ENCODE results near the gene ZBTB12. TPM values are rescaled to one million over a fixed set of nuclear protein-coding genes. Genes with fewer than 3 reads are reported as not detected.

ZBTB12 gene
- total and polyA plus RNA-seq, 2 of the 13 experiments (the other 11 are each of a cell fraction or from before 2014, with no cell fraction given), result 4.8 to 6.0 TPM

DNA sequence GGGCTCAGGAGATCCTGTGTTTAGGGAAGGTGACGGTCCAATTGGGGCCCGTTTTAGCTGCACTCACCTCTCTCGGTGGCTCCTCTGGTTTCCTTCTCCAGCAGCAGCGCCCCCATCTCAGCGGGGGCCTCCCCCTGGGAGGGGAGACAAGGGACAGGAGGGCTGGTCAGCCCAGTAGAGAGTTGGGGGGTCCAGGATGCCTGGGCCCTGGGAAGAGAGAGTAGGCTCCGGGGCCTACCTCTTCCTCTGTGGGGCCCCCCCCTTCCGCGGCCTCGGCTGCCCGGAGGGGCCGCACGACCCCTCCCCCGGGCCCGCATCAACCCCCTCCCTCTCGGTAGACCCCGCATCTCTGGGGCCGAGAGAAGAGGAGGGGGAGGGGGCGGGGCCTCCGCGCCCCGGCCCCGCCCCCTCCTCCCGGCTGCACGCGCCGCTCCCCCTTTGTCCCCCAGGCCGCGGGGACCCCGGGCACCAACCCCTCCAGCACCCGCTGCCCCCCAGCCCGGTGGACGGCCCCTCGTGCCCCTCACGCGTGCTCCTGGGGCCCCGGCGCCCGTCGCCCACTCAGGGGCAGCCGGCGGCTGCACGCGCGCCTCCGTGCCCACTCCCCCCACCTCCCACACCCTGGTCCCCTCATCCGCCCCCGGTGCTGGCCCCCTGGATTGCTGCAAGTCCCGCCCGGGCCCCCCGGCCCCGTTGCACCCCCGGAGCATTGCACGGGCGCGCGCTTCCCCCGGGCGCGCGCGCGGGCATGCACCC lies 4.9 kb downstream of the ZBTB12 start (continued):
- TF ChIP-seq ZNF816 (CRISPR knock-in tag; IDR thresholded peaks at IDR 0.05; ENCODE audit: borderline replicate concordance) (no peak), ZMYM3 (CRISPR knock-in tag; IDR thresholded peaks at IDR 0.05) (no peak), FOXM1 (CRISPR knock-in tag; IDR thresholded peaks at IDR 0.05) (no peak), HES4 (CRISPR knock-in tag; IDR thresholded peaks at IDR 0.05; ENCODE audit: borderline replicate concordance) (no peak), ZFY (CRISPR knock-in tag; IDR thresholded peaks at IDR 0.05) (peak; percentile 34; the same call in 1 of the 2 replicates), RFXANK (CRISPR knock-in tag; IDR thresholded peaks at IDR 0.05) (no peak), ZFP62 (CRISPR knock-in tag; IDR thresholded peaks at IDR 0.05) (no peak), ATF7-NPFF (CRISPR knock-in tag; IDR thresholded peaks at IDR 0.05; ENCODE audit: low read depth) (0 out of 2 replicates have a peak, but pooled peaks have one; percentile 62), RORA (CRISPR knock-in tag; IDR thresholded peaks at IDR 0.05) (no peak), ZNF703 (CRISPR knock-in tag; IDR thresholded peaks at IDR 0.05; ENCODE audit: borderline replicate concordance) (no peak), ARNTL (CRISPR knock-in tag; IDR thresholded peaks at IDR 0.05) (no peak), ZNF230 (CRISPR knock-in tag; IDR thresholded peaks at IDR 0.05) (no peak), EP300 (IDR thresholded peaks at IDR 0.05; ENCODE audit: low read depth in 2 of 2, low read length in 2 of 2) (no peak), EP300 (CRISPR knock-in tag; IDR thresholded peaks at IDR 0.05; ENCODE audit: borderline replicate concordance) (no peak), HNRNPL (IDR thresholded peaks at IDR 0.05; ENCODE audit: low read depth, low read length) (no peak), PHF8 (CRISPR knock-in tag; IDR thresholded peaks at IDR 0.05) (no peak; the same call in 1 of the 2 replicates), ZNF749 (CRISPR knock-in tag; IDR thresholded peaks at IDR 0.05; ENCODE audit: borderline replicate concordance) (no peak)
- TF ChIP-seq, protein P1, sequence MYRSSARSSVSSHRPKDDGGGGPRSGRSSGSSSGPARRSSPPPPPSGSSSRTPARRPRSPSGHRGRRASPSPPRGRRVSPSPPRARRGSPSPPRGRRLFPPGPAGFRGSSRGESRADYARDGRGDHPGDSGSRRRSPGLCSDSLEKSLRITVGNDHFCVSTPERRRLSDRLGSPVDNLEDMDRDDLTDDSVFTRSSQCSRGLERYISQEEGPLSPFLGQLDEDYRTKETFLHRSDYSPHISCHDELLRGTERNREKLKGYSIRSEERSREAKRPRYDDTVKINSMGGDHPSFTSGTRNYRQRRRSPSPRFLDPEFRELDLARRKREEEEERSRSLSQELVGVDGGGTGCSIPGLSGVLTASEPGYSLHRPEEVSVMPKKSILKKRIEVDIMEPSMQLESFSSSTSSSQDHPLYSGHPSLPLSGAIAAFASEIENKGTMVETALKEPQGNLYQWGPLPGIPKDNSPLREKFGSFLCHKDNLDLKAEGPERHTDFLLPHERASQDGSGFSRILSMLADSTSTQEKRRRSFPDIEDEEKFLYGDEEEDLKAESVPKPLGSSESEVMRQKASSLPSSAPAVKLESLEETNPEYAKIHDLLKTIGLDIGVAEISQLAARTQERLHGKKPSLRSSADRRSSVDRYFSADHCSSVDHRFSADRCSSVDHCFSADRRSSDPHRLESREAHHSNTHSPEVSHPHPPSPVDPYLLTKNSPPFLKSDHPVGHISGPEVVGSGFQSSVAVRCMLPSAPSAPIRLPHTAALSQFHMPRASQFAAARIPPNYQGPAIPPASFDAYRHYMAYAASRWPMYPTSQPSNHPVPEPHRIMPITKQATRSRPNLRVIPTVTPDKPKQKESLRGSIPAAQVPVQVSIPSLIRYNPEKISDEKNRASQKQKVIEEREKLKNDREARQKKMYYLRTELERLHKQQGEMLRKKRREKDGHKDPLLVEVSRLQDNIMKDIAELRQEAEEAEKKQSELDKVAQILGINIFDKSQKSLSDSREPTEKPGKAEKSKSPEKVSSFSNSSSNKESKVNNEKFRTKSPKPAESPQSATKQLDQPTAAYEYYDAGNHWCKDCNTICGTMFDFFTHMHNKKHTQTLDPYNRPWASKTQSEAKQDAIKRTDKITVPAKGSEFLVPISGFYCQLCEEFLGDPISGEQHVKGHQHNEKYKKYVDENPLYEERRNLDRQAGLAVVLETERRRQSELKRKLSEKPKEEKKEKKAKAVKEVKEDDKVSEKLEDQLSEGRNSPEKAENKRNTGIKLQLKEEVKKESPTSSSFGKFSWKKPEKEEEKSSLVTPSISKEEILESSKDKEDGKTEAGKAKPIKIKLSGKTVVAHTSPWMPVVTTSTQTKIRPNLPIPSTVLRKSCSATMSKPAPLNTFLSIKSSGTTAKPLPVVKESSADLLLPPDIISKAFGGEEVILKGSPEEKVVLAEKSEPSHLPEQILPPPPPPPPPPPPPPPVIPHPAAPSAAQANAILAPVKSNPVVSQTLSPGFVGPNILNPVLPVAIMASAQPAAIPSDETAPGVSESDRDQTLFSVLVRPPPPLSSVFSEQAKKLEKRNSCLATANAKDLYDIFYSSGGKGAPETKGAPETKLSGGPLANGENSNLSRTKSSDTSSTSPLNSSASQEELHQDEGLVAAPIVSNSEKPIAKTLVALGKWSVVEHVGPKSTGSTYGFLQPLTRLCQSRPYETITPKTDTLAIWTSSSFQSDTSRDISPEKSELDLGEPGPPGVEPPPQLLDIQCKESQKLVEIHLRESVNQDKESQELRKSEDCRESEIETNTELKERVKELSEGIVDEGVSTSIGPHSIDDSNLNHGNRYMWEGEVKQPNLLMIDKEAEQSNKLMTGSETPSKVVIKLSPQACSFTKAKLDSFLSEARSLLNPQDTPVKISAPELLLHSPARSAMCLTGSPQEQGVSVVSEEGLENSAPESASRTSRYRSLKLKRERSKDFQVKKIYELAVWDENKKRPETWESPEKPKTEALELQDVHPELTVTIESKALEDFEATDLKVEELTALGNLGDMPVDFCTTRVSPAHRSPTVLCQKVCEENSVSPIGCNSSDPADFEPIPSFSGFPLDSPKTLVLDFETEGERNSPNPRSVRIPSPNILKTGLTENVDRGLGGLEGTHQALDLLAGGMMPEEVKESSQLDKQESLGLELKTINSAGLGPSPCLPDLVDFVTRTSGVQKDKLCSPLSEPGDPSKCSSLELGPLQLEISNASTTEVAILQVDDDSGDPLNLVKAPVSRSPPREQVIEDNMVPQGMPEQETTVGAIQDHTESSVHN (CRISPR knock-in tag; IDR thresholded peaks at IDR 0.05), result no peak
- TF ChIP-seq, protein P2, sequence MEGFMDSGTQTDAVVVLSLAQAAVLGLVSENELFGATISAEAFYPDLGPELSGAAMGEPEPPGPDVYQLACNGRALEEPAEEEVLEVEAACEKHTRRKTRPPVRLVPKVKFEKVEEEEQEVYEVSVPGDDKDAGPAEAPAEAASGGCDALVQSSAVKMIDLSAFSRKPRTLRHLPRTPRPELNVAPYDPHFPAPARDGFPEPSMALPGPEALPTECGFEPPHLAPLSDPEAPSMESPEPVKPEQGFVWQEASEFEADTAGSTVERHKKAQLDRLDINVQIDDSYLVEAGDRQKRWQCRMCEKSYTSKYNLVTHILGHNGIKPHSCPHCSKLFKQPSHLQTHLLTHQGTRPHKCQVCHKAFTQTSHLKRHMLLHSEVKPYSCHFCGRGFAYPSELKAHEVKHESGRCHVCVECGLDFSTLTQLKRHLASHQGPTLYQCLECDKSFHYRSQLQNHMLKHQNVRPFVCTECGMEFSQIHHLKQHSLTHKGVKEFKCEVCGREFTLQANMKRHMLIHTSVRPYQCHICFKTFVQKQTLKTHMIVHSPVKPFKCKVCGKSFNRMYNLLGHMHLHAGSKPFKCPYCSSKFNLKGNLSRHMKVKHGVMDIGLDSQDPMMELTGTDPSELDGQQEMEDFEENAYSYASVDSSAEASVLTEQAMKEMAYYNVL (CRISPR knock-in tag; IDR thresholded peaks at IDR 0.05; ENCODE audit: borderline replicate concordance), result no peak
- TF ChIP-seq, protein P3, sequence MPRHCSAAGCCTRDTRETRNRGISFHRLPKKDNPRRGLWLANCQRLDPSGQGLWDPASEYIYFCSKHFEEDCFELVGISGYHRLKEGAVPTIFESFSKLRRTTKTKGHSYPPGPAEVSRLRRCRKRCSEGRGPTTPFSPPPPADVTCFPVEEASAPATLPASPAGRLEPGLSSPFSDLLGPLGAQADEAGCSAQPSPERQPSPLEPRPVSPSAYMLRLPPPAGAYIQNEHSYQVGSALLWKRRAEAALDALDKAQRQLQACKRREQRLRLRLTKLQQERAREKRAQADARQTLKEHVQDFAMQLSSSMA (CRISPR knock-in tag; IDR thresholded peaks at IDR 0.05), result no peak

Measured in HepG2 (cell line).